ENCODE results near the gene GRM4. TPM values are rescaled to one million over a fixed set of nuclear protein-coding genes. Genes with fewer than 3 reads are reported as not detected.

The GRM4 gene
- total and polyA plus RNA-seq, 4 donors = not detected

DNA sequence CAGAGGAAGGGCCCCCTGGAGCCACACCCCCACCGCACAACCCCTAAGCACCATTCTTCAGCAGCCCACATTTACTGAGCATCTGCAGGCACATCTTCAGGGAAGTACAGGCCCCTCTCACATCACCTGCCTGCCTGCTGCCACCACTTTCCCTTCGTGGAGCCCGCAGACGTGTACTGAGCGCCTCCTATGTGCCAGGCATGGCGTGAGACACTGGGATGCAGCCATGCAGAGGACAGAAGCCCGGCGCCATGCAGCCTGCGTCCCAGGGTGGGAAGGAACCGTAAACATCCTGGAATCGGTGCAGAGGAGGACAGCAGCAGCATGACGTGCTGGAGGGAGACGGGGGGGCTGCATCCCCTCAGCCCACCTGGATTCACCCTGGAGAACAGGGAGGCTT is 78.1 kb downstream of the GRM4 start:
- no peaks in the 10 kb centered on the region for H3K4me1 ChIP-seq (ENCODE audit: control insufficient read depth in 4 of 4, insufficient read depth in 4 of 4, low read length in 3 of 4)
- H3K9ac ChIP-seq (ENCODE audit: low read depth in 1 of 2, low read length in 2 of 2) = no peak overlapping the region
- WGBS = 38% methylated on average over 13 of the region's 13 CpGs
- H3K4me3 ChIP-seq (ENCODE audit: low read depth in 1 of 3, low read length in 3 of 3) = no peak overlapping the region
- TF ChIP-seq HNF4G (IDR thresholded peaks at IDR 0.05) (no peak), FOXA1 (IDR thresholded peaks at IDR 0.05) (no peak), RXRA (IDR thresholded peaks at IDR 0.05) (no peak), HNF4A (conservative IDR thresholded peaks at IDR 0.05) (no peak), FOXA2 (IDR thresholded peaks at IDR 0.05) (no peak), YY1 (IDR thresholded peaks at IDR 0.05) (no peak), JUND (IDR thresholded peaks at IDR 0.05) (no peak), SP1 (IDR thresholded peaks at IDR 0.05) (no peak), NR2F2 (IDR thresholded peaks at IDR 0.05) (no peak), EGR1 (IDR thresholded peaks at IDR 0.05; ENCODE audit: low read depth in 2 of 2) (no peak), RAD21 (IDR thresholded peaks at IDR 0.05) (no peak), GABPA (IDR thresholded peaks at IDR 0.05 in 1 of 2, conservative IDR thresholded peaks at IDR 0.05 in 1 of 2) (no peak)
- TF ChIP-seq, protein P1, sequence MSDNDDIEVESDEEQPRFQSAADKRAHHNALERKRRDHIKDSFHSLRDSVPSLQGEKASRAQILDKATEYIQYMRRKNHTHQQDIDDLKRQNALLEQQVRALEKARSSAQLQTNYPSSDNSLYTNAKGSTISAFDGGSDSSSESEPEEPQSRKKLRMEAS (IDR thresholded peaks at IDR 0.05) = no peak
- TF ChIP-seq, protein P2, sequence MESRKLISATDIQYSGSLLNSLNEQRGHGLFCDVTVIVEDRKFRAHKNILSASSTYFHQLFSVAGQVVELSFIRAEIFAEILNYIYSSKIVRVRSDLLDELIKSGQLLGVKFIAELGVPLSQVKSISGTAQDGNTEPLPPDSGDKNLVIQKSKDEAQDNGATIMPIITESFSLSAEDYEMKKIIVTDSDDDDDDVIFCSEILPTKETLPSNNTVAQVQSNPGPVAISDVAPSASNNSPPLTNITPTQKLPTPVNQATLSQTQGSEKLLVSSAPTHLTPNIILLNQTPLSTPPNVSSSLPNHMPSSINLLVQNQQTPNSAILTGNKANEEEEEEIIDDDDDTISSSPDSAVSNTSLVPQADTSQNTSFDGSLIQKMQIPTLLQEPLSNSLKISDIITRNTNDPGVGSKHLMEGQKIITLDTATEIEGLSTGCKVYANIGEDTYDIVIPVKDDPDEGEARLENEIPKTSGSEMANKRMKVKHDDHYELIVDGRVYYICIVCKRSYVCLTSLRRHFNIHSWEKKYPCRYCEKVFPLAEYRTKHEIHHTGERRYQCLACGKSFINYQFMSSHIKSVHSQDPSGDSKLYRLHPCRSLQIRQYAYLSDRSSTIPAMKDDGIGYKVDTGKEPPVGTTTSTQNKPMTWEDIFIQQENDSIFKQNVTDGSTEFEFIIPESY (IDR thresholded peaks at IDR 0.05) = no peak
- TF ChIP-seq, protein P3, sequence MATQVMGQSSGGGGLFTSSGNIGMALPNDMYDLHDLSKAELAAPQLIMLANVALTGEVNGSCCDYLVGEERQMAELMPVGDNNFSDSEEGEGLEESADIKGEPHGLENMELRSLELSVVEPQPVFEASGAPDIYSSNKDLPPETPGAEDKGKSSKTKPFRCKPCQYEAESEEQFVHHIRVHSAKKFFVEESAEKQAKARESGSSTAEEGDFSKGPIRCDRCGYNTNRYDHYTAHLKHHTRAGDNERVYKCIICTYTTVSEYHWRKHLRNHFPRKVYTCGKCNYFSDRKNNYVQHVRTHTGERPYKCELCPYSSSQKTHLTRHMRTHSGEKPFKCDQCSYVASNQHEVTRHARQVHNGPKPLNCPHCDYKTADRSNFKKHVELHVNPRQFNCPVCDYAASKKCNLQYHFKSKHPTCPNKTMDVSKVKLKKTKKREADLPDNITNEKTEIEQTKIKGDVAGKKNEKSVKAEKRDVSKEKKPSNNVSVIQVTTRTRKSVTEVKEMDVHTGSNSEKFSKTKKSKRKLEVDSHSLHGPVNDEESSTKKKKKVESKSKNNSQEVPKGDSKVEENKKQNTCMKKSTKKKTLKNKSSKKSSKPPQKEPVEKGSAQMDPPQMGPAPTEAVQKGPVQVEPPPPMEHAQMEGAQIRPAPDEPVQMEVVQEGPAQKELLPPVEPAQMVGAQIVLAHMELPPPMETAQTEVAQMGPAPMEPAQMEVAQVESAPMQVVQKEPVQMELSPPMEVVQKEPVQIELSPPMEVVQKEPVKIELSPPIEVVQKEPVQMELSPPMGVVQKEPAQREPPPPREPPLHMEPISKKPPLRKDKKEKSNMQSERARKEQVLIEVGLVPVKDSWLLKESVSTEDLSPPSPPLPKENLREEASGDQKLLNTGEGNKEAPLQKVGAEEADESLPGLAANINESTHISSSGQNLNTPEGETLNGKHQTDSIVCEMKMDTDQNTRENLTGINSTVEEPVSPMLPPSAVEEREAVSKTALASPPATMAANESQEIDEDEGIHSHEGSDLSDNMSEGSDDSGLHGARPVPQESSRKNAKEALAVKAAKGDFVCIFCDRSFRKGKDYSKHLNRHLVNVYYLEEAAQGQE (IDR thresholded peaks at IDR 0.05) = no peak
- TF ChIP-seq, protein P4, sequence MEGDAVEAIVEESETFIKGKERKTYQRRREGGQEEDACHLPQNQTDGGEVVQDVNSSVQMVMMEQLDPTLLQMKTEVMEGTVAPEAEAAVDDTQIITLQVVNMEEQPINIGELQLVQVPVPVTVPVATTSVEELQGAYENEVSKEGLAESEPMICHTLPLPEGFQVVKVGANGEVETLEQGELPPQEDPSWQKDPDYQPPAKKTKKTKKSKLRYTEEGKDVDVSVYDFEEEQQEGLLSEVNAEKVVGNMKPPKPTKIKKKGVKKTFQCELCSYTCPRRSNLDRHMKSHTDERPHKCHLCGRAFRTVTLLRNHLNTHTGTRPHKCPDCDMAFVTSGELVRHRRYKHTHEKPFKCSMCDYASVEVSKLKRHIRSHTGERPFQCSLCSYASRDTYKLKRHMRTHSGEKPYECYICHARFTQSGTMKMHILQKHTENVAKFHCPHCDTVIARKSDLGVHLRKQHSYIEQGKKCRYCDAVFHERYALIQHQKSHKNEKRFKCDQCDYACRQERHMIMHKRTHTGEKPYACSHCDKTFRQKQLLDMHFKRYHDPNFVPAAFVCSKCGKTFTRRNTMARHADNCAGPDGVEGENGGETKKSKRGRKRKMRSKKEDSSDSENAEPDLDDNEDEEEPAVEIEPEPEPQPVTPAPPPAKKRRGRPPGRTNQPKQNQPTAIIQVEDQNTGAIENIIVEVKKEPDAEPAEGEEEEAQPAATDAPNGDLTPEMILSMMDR (IDR thresholded peaks at IDR 0.05; ENCODE audit: low read depth, low read length, missing input control) = no peak
- H3K36me3 ChIP-seq (ENCODE audit: control insufficient read depth in 4 of 4, insufficient read depth in 3 of 4, low read depth in 1 of 4, low read length in 3 of 4) = no peaks in the 10 kb centered on the region
- no peak for DNase-seq (ENCODE audit: low spot score)
- H3K27me3 ChIP-seq (ENCODE audit: control insufficient read depth in 4 of 4, insufficient read depth in 4 of 4, low read length in 3 of 4) = peaks cover 0 to 12% (median 0%) of the 10 kb centered on the region in 4 donors
- no peaks in the 10 kb centered on the region for H3K9me3 ChIP-seq (ENCODE audit: control insufficient read depth in 4 of 4, low read length in 3 of 4)
- H3K27ac ChIP-seq (ENCODE audit: low read depth in 1 of 2, low read length in 2 of 2) = no peak overlapping the region
